GM19438 (cell line): ENCODE data around the gene DTX3L.

Experiments
- ATAC-seq: cut with Tn5 transposase; IDR thresholded peaks from one replicate; pipeline ENCODE4 v1.9.1; 2021; ENCODE audit warnings: low read depth; ENCODE audit not compliant: unreplicated experiment

The DTX3L gene

DNA sequence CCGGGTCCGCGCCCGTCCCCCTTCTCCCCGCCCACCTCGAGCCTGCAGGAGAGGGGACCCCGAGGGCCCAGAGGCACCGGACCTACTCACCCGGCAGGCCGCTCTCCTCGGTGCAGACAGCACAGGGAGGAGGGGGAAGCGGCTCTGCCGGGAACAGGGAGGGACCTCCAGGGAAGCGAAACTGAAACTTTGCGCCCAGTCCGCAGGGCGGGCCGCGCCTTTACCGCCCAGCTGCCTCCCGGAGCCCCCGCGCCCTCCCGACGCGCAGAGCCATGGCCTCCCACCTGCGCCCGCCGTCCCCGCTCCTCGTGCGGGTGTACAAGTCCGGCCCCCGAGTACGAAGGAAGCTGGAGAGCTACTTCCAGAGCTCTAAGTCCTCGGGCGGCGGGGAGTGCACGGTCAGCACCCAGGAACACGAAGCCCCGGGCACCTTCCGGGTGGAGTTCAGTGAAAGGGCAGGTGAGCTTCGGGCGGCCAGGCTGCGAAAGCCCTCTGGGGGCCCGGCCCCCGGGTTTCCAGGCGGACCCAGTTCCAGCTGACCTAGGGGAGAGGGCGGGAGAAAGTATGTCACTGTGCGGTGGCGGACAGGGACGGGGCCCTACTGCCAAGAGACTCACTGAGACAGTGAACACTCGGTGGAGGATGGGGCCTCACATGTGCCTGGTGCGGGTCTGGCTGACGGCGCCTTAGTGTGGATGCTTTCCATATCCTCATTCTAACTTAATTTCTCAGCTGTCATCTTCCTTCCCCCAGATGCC, at the start of gene DTX3L, which contains the start of gene PARP9:
Gene DTX3L (plus strand): TSS at position 184 of the 758 bp plus-strand sequence. CDS start 89 bp downstream, at position 273.
Gene PARP9 (minus strand): TSS at position 146 of the 758 bp plus-strand sequence. CDS start 4,680 bp downstream, outside the sequence.
- ATAC-seq = peak; percentile 60

DNA sequence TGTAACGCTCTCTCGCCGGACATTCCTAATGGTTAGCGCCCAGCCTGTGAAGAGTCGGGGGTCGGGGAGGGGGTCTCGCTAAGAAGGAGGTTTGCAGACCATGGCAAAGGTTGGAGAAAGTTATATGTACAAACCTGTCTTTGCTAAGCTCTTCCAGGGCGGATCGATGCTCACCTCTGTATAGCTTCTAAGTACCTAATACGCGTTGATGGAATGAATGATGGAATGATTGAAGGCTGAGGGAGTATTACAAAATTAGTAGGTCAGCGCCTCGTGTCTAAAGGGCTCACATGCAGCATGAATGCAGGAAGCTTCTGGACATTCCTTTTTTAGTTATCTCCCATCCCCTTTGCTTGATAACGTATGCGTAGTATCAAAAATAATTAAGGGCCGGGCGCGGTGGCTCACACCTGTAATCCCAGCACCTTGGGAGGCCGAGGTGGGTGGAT, 49.1 kb upstream of the DTX3L start:
- no peak for ATAC-seq

DNA sequence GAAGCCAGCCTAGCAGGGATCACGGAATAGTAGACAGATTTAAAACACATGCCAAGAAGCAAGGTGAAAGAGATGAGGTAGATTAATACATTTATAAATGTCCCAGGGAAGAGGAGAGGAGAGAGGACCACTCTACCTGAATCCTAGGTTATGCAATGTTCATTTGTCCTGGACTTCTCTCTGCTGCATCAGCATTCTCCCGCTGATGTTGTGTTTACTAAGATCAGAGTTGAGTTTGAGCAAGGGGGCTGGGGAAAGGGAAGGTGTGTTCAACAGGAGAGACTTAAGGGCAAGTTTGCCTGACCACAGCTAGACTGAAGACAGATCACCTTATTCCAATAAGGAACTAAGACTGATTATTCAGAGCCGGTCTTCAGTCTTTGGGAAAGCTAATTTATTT, 48.3 kb upstream of the DTX3L start:
- no peak for ATAC-seq

DNA sequence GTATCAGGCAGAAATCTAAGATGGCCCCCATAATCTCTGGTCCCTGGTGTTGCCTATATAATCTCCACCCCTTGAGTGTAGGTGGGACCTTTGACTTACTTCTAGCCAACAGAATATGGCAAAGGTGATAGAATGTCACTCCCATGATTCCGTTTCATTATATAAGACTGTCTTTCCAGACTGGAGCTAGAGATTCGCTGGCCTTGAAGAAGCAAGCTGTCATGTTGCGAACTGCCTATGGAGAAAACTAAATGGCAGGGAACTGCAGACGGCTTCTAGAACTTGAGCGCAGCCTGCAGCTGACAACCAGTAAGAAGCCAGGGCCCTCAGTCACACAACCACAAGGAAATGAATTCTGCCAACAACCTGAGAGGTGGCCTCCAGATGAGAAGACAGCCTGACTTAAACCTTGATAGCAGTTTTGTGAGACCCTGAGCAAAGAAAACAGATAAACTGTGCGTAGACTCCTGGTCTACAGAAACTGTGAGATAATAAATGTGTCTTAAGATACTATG, 47.2 kb upstream of the DTX3L start:
- no peak for ATAC-seq

DNA sequence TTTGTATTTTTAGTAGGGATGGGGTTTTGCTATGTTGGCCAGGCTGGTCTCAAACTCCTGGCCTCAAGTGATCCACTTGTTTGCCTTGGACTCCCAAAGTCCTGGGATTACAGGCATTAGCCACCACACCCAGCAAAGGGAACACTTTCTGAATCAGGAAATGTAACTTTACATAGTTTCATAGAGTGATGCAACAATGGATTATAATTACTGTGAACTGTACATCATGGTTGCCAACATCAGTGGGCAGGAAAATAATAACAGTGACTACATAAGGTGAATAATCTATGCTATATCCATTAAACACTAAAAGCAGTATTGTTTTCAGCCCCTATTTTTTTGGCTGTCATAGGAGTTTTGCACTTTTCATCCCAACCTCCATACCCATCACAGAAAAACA, 44.4 kb upstream of the DTX3L start:
- no peak for ATAC-seq

DNA sequence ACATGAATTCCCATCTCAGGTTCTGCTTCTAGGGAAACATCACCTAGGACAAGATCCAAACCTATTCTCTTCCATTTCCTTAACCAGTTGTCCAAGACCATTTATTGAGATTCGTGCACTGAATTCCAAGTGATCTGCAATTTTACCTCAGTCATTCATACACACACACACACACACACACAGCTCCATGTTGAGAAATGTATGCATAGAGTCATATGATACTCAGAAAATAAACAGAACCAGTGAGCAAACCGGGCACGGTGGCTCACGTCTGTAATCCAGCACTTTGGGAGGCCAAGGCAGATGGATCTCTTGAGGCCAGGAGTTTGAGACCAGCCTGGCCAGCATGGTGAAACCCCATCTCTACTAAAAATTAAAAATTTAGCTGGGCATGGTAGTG, 43.3 kb upstream of the DTX3L start:
- no peak for ATAC-seq

DNA sequence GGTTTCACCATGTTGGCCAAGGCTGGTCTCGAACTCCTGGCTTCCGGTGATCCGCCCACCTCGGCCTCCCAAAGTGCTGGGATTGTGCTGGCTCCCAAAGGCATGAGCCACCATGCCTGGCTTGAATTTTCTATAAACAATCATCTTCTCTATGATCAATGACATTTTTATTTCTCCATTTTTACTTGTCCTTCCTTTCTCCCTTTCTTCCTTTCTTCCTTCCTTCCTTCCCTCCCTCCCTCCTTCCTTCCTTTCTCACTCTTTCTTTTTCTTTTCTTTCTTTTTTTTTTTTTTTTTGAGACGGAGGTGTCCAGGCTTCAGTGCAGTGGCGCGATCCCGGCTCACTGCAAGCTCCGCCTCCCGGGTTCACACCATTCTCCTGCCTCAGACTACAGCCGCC, 40.8 kb upstream of the DTX3L start:
- ATAC-seq = no peak

DNA sequence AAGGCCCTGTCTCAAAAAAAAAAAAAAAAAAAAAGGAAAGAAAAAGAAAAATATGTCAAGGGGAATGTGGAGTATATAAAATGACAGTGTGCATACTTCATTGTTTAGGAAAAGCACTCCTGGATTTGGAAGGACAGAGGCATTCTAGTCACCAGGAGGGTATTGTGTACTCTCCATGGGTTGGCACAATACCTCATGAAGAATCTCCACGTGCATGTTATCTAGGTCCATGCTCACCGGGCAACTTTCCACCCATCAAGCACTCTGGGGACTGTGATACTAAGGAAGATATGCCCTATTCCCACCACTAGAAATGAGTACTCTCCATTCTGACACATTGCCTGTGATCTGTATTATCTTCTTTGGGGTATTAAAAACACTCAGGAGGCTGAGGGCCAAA, 34.0 kb upstream of the DTX3L start:
- no peak for ATAC-seq

DNA sequence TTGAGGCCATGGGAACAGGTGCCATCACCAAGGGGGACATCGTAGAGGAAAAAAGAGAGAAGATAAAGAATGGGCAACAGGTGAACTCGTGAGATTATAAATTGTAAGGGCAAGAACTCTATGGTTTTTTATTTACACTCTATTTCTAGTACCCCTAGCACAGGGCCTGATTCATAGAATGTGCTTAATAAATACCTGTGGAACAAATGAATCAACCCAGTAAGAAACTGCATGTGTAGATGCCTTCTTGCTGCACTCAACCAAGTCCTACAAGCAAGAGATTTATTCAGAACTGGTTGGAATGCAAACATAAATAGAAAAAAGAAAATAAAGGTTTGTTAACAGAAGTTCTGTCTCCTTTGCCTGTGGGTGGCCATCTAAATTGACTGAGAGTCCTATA, 30.7 kb upstream of the DTX3L start:
- ATAC-seq = no peak

DNA sequence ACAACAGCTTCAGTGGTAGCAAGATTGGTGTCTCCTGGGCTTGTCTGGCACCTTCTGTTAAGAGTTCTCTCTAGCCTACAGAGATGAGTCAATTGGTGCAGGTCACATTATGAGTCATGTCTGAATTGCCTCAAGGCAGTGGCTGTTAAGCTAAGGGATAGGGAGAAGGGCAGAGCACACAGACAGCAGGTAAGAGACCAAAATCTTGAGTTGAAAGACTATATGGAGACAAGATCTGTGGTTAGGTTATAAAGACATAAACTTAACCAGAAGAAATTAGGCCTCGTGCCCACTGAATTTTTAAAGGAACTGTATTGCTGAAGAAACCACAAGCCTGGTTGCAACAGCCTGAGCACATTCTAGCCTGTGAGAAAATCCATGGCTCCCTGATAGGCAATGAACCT, 30.2 kb upstream of the DTX3L start:
- peak; percentile 98 for ATAC-seq

DNA sequence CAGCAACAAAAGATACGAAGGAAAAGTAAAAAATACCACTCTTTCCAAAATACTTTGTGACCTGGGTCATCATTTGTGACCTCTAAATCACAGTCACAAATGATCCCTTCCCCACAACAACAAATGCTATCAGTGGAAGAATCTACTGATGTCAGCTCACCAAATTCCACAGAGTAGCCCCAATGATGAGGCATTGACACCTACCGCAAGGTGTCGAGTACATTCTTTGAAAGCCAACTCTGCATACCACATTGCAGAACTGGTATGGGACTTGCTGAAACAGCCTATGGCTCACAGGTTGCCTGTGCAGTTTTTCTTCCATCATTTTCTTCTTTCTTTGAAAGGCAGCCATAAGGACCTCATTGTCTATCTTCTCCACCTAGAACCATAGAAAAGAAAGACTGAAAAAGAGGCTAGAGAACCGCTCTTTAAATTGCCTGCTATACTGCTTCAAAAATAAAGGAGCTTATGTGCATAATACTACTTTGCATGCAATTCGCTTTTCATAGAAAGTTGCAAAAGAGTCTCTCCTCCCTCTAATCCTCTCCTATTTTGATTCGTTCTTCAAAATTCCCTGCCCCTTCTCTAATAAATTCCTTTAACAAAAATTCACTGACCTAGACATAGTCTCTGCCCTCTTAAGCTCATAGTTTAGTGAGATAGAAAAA, 28.0 kb upstream of the DTX3L start:
- ATAC-seq = no peak

DNA sequence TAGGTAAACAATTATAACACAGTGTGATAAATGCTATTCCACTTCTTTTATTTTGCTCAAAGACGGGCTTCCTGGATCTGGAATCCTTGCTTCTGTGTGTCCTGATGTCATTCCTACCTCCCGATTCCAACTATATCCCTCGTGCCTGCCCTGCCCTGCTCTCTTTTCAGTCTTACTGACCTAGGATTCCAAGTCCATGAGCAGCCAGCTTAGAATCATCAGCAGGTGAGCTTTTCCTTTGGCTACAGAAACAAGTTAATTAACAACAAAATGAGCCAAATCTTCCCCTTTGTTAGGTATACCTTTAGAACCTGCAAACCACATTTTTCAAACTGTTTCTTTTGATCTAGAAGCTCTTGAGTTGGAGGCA, 27.5 kb upstream of the DTX3L start:
- no peak for ATAC-seq

DNA sequence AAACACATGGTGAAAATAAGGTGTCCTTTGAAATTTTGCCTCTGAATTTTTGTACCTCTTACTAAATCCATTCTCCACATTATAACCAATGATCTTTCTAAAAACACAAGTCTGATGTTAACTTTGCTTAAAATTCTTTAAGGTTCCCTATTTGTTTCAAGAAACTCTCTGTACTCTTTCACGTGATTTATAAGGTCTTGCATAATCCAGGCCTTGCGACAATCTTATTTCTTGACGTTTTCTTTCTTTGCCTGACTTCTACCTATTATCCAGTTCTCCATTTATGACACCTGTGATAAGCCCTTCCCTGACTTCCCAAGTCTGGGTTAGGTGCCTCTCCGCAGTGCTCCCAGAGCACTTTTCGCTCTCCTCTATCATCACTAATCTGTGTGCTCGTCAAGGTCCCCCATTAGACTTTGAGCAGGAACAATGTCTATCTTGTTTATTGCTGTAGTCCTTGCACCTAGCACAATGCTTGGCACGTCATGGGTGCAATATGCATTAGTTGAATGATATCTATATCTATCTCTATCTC, 25.1 kb upstream of the DTX3L start:
- ATAC-seq = no peak

DNA sequence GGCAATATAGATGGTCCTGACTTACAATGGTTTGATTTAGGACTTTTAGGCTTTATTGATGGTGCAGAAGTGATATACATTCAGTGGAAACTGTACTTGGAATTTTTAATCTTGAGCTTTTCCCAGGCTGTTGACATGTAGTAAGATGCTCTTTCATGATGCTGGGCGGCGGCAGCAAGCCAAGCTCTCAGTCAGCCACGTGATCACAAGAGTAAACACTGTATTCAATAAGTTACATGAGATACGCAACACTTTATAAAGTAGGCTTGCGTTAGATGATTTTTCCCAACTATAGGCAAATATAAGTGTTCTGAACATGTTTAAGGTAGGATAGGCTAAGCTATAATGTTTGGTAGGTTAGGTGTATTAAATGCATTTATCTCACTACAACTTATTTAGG, 18.0 kb upstream of the DTX3L start:
- ATAC-seq = no peak

DNA sequence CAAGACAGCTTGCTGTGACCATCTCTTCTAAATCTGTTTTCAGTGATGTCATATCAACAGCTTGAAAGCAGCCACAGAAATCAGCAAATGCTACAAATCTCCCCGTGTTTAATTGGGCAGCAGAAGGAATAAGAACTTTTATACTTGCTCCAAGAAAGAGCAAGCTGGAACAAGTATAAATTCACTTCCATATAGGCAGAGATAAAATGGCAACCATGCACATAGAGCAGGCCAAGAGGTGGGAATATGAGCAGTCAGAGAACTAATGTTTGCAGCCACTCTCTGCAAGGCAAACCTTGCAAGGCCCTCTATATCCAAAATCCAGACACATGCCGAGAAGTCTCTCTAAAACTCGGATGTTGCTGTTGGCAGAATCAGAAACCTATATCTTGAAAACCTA, 16.1 kb upstream of the DTX3L start:
- ATAC-seq = no peak

DNA sequence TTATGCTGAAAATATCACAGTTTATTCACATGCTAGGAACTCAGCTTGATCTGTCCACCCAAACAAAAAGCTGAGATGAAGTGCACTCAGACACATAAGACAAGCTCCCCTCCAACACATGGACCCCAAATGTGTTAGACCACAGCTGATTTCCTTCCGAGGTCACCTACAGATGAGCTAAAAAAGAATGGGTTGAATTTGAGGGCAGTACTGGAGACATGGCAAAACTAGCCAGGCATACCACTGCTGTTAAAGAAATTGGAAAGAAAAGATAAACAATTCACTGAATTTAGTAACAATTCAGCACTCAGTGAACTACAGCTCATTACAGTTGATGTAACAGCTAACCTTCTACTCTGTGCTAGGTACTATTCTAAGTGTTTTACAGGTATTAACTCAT, 15.5 kb upstream of the DTX3L start:
- no peak for ATAC-seq

DNA sequence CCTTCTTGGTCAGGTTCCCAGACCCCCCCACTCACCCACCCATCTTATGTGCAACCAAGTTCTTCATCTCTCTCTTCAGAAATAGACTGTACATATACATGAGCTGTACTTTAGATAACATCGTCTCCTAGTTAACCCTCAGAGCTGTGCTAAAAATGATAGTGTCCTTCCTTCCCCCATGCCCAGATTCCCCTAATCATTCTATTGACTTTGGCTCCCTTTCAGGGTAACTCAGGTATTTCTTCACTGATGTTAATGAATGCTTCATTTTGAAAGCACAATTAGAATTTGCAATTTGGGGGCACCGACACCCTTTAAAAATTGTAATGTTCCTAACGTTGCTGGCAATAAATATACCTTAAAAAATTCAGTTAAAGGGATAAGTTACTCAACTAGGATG, 11.0 kb upstream of the DTX3L start:
- ATAC-seq = no peak

DNA sequence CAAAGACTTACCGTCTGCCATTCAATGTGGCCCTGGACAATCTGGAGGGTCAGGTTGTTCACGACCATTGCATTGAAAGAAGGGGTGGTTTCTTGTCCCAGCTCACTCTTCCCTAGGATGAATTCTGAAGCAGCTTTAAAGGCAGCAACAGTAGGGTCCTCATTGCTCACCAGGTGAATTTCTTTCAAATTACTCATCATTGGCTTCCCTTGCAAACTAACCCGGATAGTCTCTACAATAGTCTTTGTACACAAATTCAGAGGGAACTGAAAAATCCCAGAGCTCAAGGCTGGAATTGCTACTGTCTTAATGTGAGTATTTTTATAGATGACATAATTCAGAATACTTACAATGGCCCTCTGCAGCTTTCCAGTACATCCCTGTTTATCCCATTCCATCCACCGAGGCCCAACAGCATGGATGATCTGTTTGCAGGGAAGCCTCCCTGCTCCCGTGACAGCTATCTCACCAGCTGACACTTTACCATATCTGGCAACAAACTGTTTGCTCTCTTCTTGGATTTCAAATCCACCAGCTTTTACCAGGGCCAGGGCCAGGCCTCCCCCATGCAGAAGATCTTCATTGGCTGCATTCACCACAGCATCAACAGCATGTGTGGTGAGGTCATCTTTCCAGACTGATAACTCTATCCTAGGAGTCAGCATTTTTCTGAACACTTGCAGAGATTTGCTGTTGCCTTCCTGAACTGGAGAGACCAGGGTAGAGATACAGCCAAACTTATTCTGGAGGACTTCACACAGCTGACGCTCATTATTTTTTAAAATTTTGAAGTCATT, 8.7 kb upstream of the DTX3L start:
- no peak for ATAC-seq

DNA sequence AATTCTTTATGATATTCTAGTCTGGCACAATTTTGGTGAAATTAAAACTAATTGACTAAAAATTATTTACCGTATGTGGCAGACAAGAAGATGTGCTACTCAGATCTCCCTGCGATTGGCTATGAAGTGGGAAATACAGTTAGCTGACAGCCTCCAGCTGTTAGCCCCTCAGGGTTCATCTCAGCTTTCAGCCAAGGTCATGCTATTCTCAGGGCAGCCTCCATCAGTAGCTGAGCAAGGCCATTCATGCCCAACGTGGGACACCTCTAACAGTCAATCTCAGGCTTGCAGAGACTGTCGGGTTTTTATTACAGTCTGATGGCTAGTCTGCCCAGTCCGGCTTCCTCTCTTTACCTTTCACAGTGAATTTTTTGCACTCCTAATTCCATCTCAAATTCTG, 6.8 kb upstream of the DTX3L start:
- ATAC-seq = no peak

DNA sequence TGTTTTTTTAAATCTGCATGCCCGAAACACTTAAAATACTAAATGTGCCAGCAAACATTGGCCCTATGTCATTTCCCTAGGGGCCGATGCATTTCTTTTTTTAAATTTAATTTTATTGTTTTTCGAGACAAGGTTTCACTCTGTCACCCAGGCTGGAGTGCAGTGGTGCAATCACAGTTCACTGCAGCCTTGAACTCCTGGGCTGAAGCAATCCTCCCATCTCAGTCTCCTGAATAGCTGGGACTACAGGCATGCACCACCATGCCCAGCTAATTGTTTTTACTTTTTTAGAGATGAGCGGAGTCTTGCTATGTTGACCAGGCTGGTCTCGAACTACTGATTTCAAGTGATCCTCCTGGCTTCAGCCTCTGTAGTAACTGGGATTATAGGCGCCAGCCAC, 5.5 kb upstream of the DTX3L start:
- no peak for ATAC-seq

DNA sequence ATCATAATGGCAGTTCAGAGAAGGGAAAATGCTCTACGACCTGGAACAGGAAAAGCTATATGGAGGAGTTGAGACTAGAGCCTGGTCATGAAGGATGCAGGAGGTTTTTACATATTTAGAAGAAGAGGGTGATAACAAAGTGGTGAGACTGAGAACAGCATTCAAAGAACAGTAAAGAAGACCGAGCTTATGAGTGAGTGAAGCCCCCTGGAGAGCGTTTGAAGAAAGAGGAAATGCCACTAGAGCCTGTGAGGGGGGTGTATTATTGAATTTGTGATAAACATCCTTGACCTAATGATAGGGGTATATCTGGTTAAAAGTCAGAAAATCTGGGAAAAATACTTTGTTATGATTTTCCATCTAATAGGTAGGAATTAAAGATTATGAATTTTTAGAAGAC, 4.2 kb upstream of the DTX3L start:
- ATAC-seq = no peak
